ENCODE results near the gene NXN. TPM values are rescaled to one million over a fixed set of nuclear protein-coding genes. Genes with fewer than 3 reads are reported as not detected.

NXN gene
- total RNA-seq, 2 donors from 2014 or later = 124 to 201 TPM

DNA sequence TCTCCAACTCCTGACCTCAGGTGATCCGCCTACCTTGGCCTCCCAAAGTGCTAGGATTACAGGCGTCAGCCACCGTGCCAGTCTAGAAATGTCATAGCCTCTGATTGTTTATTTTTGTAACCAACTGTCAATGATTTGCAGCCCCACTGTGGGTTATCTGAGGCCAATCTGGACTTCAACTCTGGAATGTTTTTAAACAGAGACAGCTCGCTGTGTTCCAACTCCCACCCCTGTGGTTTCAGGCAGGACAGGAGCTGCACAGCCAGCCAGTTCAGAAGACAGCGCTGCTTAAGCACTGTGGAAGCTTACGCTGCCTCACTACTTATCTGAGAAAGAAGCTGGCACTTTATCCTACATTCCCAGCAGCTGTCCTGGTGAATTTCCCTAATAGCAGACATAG, 177.9 kb downstream of the NXN start:
- Histone ChIP-seq H3K4me3 (ENCODE audit: low read length) (no peak overlapping the region), H3K4me1 (ENCODE audit: control insufficient read depth, insufficient read depth, low read length) (peaks cover 2% of the 10 kb centered on the region), H3K9me3 (ENCODE audit: control insufficient read depth, low read length) (no peaks in the 10 kb centered on the region), H3K9ac (ENCODE audit: extremely low read depth, low read length, poor library complexity, severe bottlenecking) (no peak overlapping the region), H3K27me3 (ENCODE audit: control insufficient read depth, insufficient read depth, low read length, poor library complexity, severe bottlenecking) (no peaks in the 10 kb centered on the region), H3K27ac (ENCODE audit: low read depth, low read length) (no peak overlapping the region), H3K36me3 (ENCODE audit: control insufficient read depth, insufficient read depth, low read length) (peaks cover 74% of the 10 kb centered on the region)
- TF ChIP-seq, protein P1, sequence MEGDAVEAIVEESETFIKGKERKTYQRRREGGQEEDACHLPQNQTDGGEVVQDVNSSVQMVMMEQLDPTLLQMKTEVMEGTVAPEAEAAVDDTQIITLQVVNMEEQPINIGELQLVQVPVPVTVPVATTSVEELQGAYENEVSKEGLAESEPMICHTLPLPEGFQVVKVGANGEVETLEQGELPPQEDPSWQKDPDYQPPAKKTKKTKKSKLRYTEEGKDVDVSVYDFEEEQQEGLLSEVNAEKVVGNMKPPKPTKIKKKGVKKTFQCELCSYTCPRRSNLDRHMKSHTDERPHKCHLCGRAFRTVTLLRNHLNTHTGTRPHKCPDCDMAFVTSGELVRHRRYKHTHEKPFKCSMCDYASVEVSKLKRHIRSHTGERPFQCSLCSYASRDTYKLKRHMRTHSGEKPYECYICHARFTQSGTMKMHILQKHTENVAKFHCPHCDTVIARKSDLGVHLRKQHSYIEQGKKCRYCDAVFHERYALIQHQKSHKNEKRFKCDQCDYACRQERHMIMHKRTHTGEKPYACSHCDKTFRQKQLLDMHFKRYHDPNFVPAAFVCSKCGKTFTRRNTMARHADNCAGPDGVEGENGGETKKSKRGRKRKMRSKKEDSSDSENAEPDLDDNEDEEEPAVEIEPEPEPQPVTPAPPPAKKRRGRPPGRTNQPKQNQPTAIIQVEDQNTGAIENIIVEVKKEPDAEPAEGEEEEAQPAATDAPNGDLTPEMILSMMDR (conservative IDR thresholded peaks at IDR 0.05) = no peak
- no peak overlapping the region for H3K27ac Mint-ChIP-seq
- no peak overlapping the region for H3K4me3 Mint-ChIP-seq
- no peaks in the 10 kb centered on the region for H3K9me3 Mint-ChIP-seq
- no peaks in the 10 kb centered on the region for H3K27me3 Mint-ChIP-seq (ENCODE audit: insufficient read depth)
- H3K36me3 Mint-ChIP-seq (ENCODE audit: low read depth) = peaks cover 55% of the 10 kb centered on the region
- no peak for DNase-seq
- 95 to 96% methylated on average over 6 of the region's 6 CpGs for WGBS, 2 experiments (ENCODE audit: insufficient coverage in 1 of 2, insufficient read length in 1 of 2)
- H3K4me1 Mint-ChIP-seq = no peaks in the 10 kb centered on the region

DNA sequence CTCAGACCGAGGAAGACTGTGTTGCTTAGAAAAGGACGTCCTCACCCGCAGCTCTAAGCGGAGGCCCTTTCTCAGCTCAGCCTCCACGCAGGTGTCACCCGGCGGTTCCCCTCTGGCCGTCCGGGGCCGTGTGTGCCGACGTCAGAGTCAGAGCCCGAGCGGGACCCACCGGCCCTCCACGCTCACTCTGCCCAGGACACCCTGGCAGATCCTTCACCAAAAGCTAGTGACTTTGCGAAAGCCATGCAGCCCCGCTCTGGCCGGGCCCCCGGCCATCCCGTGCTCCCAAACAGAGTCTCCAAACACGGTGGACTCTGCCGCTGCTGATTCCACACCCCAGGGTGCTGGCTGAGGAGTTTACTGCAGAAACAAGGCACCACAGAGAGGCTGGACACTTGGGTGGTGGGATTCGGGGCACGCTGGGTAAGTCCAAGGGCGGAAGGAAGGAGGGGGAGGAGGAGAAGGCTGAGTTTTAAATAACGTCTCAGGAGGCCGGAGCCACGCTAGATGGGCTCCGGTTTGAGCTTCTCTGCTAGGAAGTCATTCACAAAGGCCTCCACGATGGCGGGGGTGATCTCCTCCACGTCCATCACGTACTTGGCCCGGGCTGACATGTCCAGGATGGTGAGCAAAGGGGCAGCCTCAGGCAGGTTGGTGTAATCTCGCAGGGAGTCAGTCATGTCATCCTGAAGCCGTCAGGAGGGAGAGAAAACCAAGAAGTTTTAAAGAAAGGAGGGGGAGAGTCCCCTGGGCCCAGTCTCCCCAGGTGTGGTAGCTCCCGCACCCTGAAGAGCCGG, 178.9 kb downstream of the NXN start:
- H3K9ac ChIP-seq (ENCODE audit: extremely low read depth, low read length, poor library complexity, severe bottlenecking) = no peak overlapping the region
- peaks cover 2% of the 10 kb centered on the region for H3K4me1 ChIP-seq (ENCODE audit: control insufficient read depth, insufficient read depth, low read length)
- Mint-ChIP-seq H3K27ac (no peak overlapping the region), H3K36me3 (ENCODE audit: low read depth) (peaks cover 60% of the 10 kb centered on the region), H3K9me3 (no peaks in the 10 kb centered on the region), H3K4me3 (no peak overlapping the region), H3K27me3 (ENCODE audit: insufficient read depth) (no peaks in the 10 kb centered on the region), H3K4me1 (no peaks in the 10 kb centered on the region)
- H3K27ac ChIP-seq (ENCODE audit: low read depth, low read length) = no peak overlapping the region
- H3K27me3 ChIP-seq (ENCODE audit: control insufficient read depth, insufficient read depth, low read length, poor library complexity, severe bottlenecking) = no peaks in the 10 kb centered on the region
- H3K4me3 ChIP-seq (ENCODE audit: low read length) = no peak overlapping the region
- DNase-seq = no peak
- H3K36me3 ChIP-seq (ENCODE audit: control insufficient read depth, insufficient read depth, low read length) = peaks cover 84% of the 10 kb centered on the region
- TF ChIP-seq, protein P1 (conservative IDR thresholded peaks at IDR 0.05) = no peak
- WGBS, 2 experiments (ENCODE audit: insufficient coverage in 1 of 2, insufficient read length in 1 of 2) = 90 to 96% methylated on average over 32 to 39 of the region's 39 CpGs
- no peaks in the 10 kb centered on the region for H3K9me3 ChIP-seq (ENCODE audit: control insufficient read depth, low read length)

DNA sequence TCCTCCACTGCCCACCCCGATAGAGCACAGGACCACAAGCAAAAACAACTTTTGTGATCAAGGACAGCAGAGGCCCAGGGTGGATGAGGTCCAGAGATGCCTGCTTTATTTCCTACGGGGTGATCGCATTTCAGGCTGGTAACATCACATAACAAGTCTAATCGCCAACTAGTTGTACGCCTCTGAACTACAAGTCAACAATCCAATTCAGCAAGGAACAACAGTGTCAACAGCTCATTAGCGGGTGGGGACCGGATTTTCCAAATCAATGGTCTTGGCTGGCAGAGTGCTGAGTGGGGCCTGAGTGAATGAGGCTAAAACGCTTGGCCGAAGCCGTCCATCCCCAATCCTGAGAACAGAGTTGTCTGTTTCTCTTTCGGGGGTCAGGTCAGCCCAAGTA, 180.3 kb downstream of the NXN start:
- H3K9ac ChIP-seq (ENCODE audit: extremely low read depth, low read length, poor library complexity, severe bottlenecking) = no peak overlapping the region
- TF ChIP-seq, protein P1 (conservative IDR thresholded peaks at IDR 0.05) = no peak
- H3K27me3 Mint-ChIP-seq (ENCODE audit: insufficient read depth) = no peaks in the 10 kb centered on the region
- no peak overlapping the region for H3K27ac ChIP-seq (ENCODE audit: low read depth, low read length)
- H3K27ac Mint-ChIP-seq = peak overlapping the region; percentile 75
- H3K4me1 ChIP-seq (ENCODE audit: control insufficient read depth, insufficient read depth, low read length) = peaks cover 2% of the 10 kb centered on the region
- DNase-seq = no peak
- peaks cover 10% of the 10 kb centered on the region for H3K4me1 Mint-ChIP-seq
- H3K9me3 ChIP-seq (ENCODE audit: control insufficient read depth, low read length) = no peaks in the 10 kb centered on the region
- H3K4me3 ChIP-seq (ENCODE audit: low read length) = no peak overlapping the region
- no peaks in the 10 kb centered on the region for H3K9me3 Mint-ChIP-seq
- no peaks in the 10 kb centered on the region for H3K27me3 ChIP-seq (ENCODE audit: control insufficient read depth, insufficient read depth, low read length, poor library complexity, severe bottlenecking)
- peaks cover 63% of the 10 kb centered on the region for H3K36me3 Mint-ChIP-seq (ENCODE audit: low read depth)
- WGBS, 2 experiments (ENCODE audit: insufficient coverage in 1 of 2, insufficient read length in 1 of 2) = 96 to 98% methylated on average over 7 to 11 of the region's 11 CpGs
- no peak overlapping the region for H3K4me3 Mint-ChIP-seq
- peaks cover 82% of the 10 kb centered on the region for H3K36me3 ChIP-seq (ENCODE audit: control insufficient read depth, insufficient read depth, low read length)
